ENCODE measurements around the gene ARG1.

Gene ARG1

GRCh38 chr6:131588643-131589042 lies 15.6 kb downstream of the ARG1 start:
- TF ChIP-seq POLR2AphosphoS5 (IDR thresholded peaks at IDR 0.05; ENCODE audit: low read depth, low read length) (no peak), POLR2A (IDR thresholded peaks at IDR 0.05; ENCODE audit: low read depth, low read length) (no peak), TAF1 (IDR thresholded peaks at IDR 0.05; ENCODE audit: borderline replicate concordance, low read depth, low read length) (no peak)
- DNase-seq (ENCODE audit: insufficient read length) (no peak), FAIRE-seq (no peak)

GRCh38 chr6:131592935-131593334 lies 19.9 kb downstream of the ARG1 start:
- DNase-seq (ENCODE audit: insufficient read length) (no peak), FAIRE-seq (no peak)
- TF ChIP-seq TAF1 (IDR thresholded peaks at IDR 0.05; ENCODE audit: borderline replicate concordance, low read depth, low read length) (no peak), POLR2A (IDR thresholded peaks at IDR 0.05; ENCODE audit: low read depth, low read length) (no peak), POLR2AphosphoS5 (IDR thresholded peaks at IDR 0.05; ENCODE audit: low read depth, low read length) (no peak)

GRCh38 chr6:131594074-131594473 lies 21.0 kb downstream of the ARG1 start:
- DNase-seq (ENCODE audit: insufficient read length), result no peak
- TF ChIP-seq POLR2A (IDR thresholded peaks at IDR 0.05; ENCODE audit: low read depth, low read length) (no peak), TAF1 (IDR thresholded peaks at IDR 0.05; ENCODE audit: borderline replicate concordance, low read depth, low read length) (no peak), POLR2AphosphoS5 (IDR thresholded peaks at IDR 0.05; ENCODE audit: low read depth, low read length) (no peak)
- FAIRE-seq, result no peak

GRCh38 chr6:131597446-131597845 lies 24.4 kb downstream of the ARG1 start:
- FAIRE-seq (no peak), DNase-seq (ENCODE audit: insufficient read length) (no peak)
- TF ChIP-seq POLR2AphosphoS5 (IDR thresholded peaks at IDR 0.05; ENCODE audit: low read depth, low read length), result no peak
- no peak for TF ChIP-seq TAF1 (IDR thresholded peaks at IDR 0.05; ENCODE audit: borderline replicate concordance, low read depth, low read length)
- TF ChIP-seq POLR2A (IDR thresholded peaks at IDR 0.05; ENCODE audit: low read depth, low read length), result no peak

GRCh38 chr6:131600716-131601115 lies 27.7 kb downstream of the ARG1 start:
- TF ChIP-seq POLR2A (IDR thresholded peaks at IDR 0.05; ENCODE audit: low read depth, low read length), result no peak
- no peak for TF ChIP-seq TAF1 (IDR thresholded peaks at IDR 0.05; ENCODE audit: borderline replicate concordance, low read depth, low read length)
- TF ChIP-seq POLR2AphosphoS5 (IDR thresholded peaks at IDR 0.05; ENCODE audit: low read depth, low read length), result no peak
- FAIRE-seq (no peak), DNase-seq (ENCODE audit: insufficient read length) (no peak)

- no peak for DNase-seq (ENCODE audit: insufficient read length)
- TF ChIP-seq TAF1 (IDR thresholded peaks at IDR 0.05; ENCODE audit: borderline replicate concordance, low read depth, low read length), result no peak
- FAIRE-seq, result no peak
These were observed 29.8 kb downstream of the ARG1 start for GRCh38 chr6:131602781-131603312.

GRCh38 chr6:131613296-131613925 lies 40.4 kb downstream of the ARG1 start:
- TF ChIP-seq POLR2AphosphoS5 (IDR thresholded peaks at IDR 0.05; ENCODE audit: low read depth, low read length), result no peak
- no peak for TF ChIP-seq POLR2A (IDR thresholded peaks at IDR 0.05; ENCODE audit: low read depth, low read length)
- no peak for TF ChIP-seq TAF1 (IDR thresholded peaks at IDR 0.05; ENCODE audit: borderline replicate concordance, low read depth, low read length)
- no peak for FAIRE-seq
- DNase-seq (ENCODE audit: insufficient read length), result no peak

GRCh38 chr6:131615275-131615674 lies 42.2 kb downstream of the ARG1 start:
- FAIRE-seq (no peak), DNase-seq (ENCODE audit: insufficient read length) (no peak)
- no peak for TF ChIP-seq POLR2AphosphoS5 (IDR thresholded peaks at IDR 0.05; ENCODE audit: low read depth, low read length)
- TF ChIP-seq TAF1 (IDR thresholded peaks at IDR 0.05; ENCODE audit: borderline replicate concordance, low read depth, low read length), result no peak
- TF ChIP-seq POLR2A (IDR thresholded peaks at IDR 0.05; ENCODE audit: low read depth, low read length), result no peak

- TF ChIP-seq TAF1 (IDR thresholded peaks at IDR 0.05; ENCODE audit: borderline replicate concordance, low read depth, low read length) (peak; percentile 94), POLR2AphosphoS5 (IDR thresholded peaks at IDR 0.05; ENCODE audit: low read depth, low read length) (peak; percentile 83), POLR2A (IDR thresholded peaks at IDR 0.05; ENCODE audit: low read depth, low read length) (peak; percentile 76)
- FAIRE-seq (peak; percentile 93), DNase-seq (ENCODE audit: insufficient read length) (peak; percentile 52)
These were observed 55.0 kb downstream of the ARG1 start, which contains the start of gene MED23 for GRCh38 chr6:131627724-131628682. Gene MED23 (minus strand): TSS chr6:131628242. CDS start chr6:131628049, 193 bp downstream.

GRCh38 chr6:131628726-131629125 lies 55.7 kb downstream of the ARG1 start:
- FAIRE-seq (no peak), DNase-seq (ENCODE audit: insufficient read length) (no peak)
- TF ChIP-seq POLR2AphosphoS5 (IDR thresholded peaks at IDR 0.05; ENCODE audit: low read depth, low read length) (no peak), POLR2A (IDR thresholded peaks at IDR 0.05; ENCODE audit: low read depth, low read length) (no peak), TAF1 (IDR thresholded peaks at IDR 0.05; ENCODE audit: borderline replicate concordance, low read depth, low read length) (no peak)

GRCh38 chr6:131629651-131630050 lies 56.6 kb downstream of the ARG1 start:
- TF ChIP-seq POLR2A (IDR thresholded peaks at IDR 0.05; ENCODE audit: low read depth, low read length) (no peak), POLR2AphosphoS5 (IDR thresholded peaks at IDR 0.05; ENCODE audit: low read depth, low read length) (no peak), TAF1 (IDR thresholded peaks at IDR 0.05; ENCODE audit: borderline replicate concordance, low read depth, low read length) (no peak)
- DNase-seq (ENCODE audit: insufficient read length), result no peak
- FAIRE-seq, result no peak

Measured in GM12892 (cell line).